Keratinocyte (primary cell): ENCODE measurements around the gene RWDD1.

Experiments used
- EZH2 ChIP-seq: IDR thresholded peaks from one replicate; pipeline ENCODE4 v1.6.1; 2012; ENCODE audit warnings: inconsistent platforms, mild to moderate bottlenecking, low read length, moderate library complexity
- TF ChIP-seq, protein P1 (sequence below), 3 experiments: IDR thresholded peaks in 1 of 3; conservative IDR thresholded peaks in 1 of 3; optimal IDR thresholded peaks in 1 of 3; 2 replicates in 2 of 3; 3 replicates in 1 of 3; pipeline versions ENCODE3 to v1.5.1; 2011; ENCODE audit warnings: low read length in 3 of 3, mild to moderate bottlenecking in 3 of 3, moderate library complexity in 2 of 3, control low read depth in 1 of 3, inconsistent platforms in 1 of 3; ENCODE audit not compliant: insufficient read depth in 2 of 3; ENCODE audit errors: extremely low read depth in 1 of 3

DNA sequence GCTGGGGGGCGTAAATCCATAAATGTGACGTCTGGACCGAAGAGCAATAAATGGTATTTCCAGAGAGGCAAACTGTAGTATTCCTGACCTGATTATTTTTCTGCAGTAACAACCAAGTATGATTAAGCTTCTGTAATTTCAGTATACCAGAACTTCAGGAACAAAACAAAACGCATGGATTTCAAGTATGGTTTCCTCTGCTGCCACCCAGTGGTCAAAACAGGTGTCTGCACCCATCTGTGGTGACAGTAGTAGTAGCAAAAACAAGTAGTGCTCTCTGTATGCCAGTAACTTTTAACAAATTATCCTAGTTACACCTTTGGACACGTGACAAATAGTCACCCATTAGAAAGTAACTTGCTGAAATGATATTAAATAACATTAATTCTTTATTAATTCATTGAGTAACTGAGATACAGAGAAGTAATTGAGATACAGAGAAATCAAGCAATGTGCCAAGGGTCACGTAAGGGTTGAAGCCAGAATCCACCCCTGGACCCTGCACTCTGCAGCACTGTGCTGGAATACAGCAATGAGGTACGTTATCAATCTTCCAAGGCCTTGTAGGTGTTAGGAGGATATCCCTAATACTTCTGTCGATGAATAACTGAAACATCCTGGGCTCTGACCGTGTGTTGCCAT lies 9.8 kb upstream of the RWDD1 start:
- no peak for TF ChIP-seq EZH2
- TF ChIP-seq, protein P1, sequence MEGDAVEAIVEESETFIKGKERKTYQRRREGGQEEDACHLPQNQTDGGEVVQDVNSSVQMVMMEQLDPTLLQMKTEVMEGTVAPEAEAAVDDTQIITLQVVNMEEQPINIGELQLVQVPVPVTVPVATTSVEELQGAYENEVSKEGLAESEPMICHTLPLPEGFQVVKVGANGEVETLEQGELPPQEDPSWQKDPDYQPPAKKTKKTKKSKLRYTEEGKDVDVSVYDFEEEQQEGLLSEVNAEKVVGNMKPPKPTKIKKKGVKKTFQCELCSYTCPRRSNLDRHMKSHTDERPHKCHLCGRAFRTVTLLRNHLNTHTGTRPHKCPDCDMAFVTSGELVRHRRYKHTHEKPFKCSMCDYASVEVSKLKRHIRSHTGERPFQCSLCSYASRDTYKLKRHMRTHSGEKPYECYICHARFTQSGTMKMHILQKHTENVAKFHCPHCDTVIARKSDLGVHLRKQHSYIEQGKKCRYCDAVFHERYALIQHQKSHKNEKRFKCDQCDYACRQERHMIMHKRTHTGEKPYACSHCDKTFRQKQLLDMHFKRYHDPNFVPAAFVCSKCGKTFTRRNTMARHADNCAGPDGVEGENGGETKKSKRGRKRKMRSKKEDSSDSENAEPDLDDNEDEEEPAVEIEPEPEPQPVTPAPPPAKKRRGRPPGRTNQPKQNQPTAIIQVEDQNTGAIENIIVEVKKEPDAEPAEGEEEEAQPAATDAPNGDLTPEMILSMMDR (optimal IDR thresholded peaks at IDR 0.05 in 1 of 3, IDR thresholded peaks at IDR 0.05 in 1 of 3, conservative IDR thresholded peaks at IDR 0.05 in 1 of 3; ENCODE audit: extremely low read depth in 1 of 3, insufficient read depth in 2 of 3, low read length in 3 of 3): peak; percentile 69 to 90 (median 86)
